ENCODE measurements around the gene UTP18.

UTP18 gene

DNA sequence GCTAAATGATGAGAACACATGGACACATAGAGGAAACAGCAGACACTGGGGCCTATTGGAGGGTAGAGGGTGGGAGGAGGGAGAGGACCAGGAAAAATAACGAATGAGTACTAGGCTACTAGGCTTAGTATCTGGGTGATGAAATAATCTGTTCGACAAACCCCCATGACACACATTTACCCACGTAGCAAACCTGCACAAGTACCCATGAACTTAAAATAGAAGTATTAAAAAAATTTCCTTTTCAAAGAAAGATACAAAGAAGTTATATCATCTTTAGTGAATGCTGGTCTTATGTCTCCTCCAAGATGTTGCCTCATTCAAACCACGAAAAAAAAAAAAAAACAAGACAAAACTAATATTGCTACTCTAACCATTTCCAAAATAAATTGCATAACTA lies 32.2 kb upstream of the UTP18 start:
- H4K20me1 ChIP-seq (ENCODE audit: insufficient read depth, low read length, poor library complexity, severe bottlenecking) = peaks cover 29% of the 10 kb centered on the region
- H3K9me3 ChIP-seq (ENCODE audit: insufficient read depth, low read depth, low read length) = no peaks in the 10 kb centered on the region
- H3K79me2 ChIP-seq (ENCODE audit: insufficient read depth, low read length) = peaks cover 69% of the 10 kb centered on the region
- H3K4me2 ChIP-seq (ENCODE audit: low read depth, low read length, poor library complexity, severe bottlenecking) = no peak overlapping the region
- H3K27me3 ChIP-seq (ENCODE audit: insufficient read depth, low read length, poor library complexity, severe bottlenecking) = no peaks in the 10 kb centered on the region
- peaks cover 16% of the 10 kb centered on the region; the same call in 1 of the 2 replicates for H3K36me3 ChIP-seq (ENCODE audit: insufficient read depth, low read length)
- peaks cover 16% of the 10 kb centered on the region for H3K4me1 ChIP-seq (ENCODE audit: insufficient read depth, low read length, poor library complexity, severe bottlenecking)
- H2AFZ ChIP-seq (ENCODE audit: low read length) = no peak overlapping the region
- H3F3A ChIP-seq (ENCODE audit: low read depth) = no peaks in the 10 kb centered on the region
- no peak overlapping the region for H3K9ac ChIP-seq (ENCODE audit: low read depth, low read length, poor library complexity, severe bottlenecking)
- H3K9me2 ChIP-seq (replicated peaks; ENCODE audit: low read depth, low read length) = no peaks in the 10 kb centered on the region
- no peak overlapping the region for H3K4me3 ChIP-seq (ENCODE audit: low read length, poor library complexity, severe bottlenecking)
- TF ChIP-seq EZH2phosphoT487 (IDR thresholded peaks at IDR 0.05; ENCODE audit: borderline replicate concordance) = no peak
- TF ChIP-seq, protein P1, sequence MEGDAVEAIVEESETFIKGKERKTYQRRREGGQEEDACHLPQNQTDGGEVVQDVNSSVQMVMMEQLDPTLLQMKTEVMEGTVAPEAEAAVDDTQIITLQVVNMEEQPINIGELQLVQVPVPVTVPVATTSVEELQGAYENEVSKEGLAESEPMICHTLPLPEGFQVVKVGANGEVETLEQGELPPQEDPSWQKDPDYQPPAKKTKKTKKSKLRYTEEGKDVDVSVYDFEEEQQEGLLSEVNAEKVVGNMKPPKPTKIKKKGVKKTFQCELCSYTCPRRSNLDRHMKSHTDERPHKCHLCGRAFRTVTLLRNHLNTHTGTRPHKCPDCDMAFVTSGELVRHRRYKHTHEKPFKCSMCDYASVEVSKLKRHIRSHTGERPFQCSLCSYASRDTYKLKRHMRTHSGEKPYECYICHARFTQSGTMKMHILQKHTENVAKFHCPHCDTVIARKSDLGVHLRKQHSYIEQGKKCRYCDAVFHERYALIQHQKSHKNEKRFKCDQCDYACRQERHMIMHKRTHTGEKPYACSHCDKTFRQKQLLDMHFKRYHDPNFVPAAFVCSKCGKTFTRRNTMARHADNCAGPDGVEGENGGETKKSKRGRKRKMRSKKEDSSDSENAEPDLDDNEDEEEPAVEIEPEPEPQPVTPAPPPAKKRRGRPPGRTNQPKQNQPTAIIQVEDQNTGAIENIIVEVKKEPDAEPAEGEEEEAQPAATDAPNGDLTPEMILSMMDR (conservative IDR thresholded peaks at IDR 0.05; ENCODE audit: low read length) = no peak

DNA sequence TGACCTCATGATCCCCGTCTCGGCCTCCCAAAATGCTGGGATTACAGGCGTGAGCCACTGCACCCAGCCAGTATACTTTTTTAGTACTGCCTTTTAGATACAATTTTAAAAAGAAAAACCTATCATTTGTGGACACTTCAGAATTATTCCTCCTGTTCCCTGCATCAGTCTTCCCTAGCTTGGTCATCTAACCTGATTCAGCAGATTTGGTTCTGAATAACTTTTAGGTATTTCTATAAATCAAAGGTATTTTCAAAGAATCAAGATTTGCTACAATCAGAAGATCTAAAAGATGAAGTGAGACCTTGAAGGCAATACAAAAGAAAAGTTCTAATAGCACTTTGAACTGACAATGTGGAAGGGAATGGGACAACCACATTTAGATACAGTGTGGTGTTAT lies 30.5 kb upstream of the UTP18 start:
- peaks cover 9% of the 10 kb centered on the region for H3K4me1 ChIP-seq (ENCODE audit: insufficient read depth, low read length, poor library complexity, severe bottlenecking)
- peaks cover 25% of the 10 kb centered on the region for H4K20me1 ChIP-seq (ENCODE audit: insufficient read depth, low read length, poor library complexity, severe bottlenecking)
- H3K9me2 ChIP-seq (replicated peaks; ENCODE audit: low read depth, low read length) = no peaks in the 10 kb centered on the region
- H3K79me2 ChIP-seq (ENCODE audit: insufficient read depth, low read length) = peaks cover 86% of the 10 kb centered on the region
- H3K9me3 ChIP-seq (ENCODE audit: insufficient read depth, low read depth, low read length) = no peaks in the 10 kb centered on the region
- no peak for TF ChIP-seq EZH2phosphoT487 (IDR thresholded peaks at IDR 0.05; ENCODE audit: borderline replicate concordance)
- TF ChIP-seq, protein P1 (conservative IDR thresholded peaks at IDR 0.05; ENCODE audit: low read length) = no peak
- no peaks in the 10 kb centered on the region for H3F3A ChIP-seq (ENCODE audit: low read depth)
- no peaks in the 10 kb centered on the region for H3K27me3 ChIP-seq (ENCODE audit: insufficient read depth, low read length, poor library complexity, severe bottlenecking)
- no peak overlapping the region for H3K4me3 ChIP-seq (ENCODE audit: low read length, poor library complexity, severe bottlenecking)
- no peak overlapping the region for H3K4me2 ChIP-seq (ENCODE audit: low read depth, low read length, poor library complexity, severe bottlenecking)
- H2AFZ ChIP-seq (ENCODE audit: low read length) = no peak overlapping the region
- H3K9ac ChIP-seq (ENCODE audit: low read depth, low read length, poor library complexity, severe bottlenecking) = no peak overlapping the region
- peaks cover 2% of the 10 kb centered on the region; the same call in 1 of the 2 replicates for H3K36me3 ChIP-seq (ENCODE audit: insufficient read depth, low read length)

DNA sequence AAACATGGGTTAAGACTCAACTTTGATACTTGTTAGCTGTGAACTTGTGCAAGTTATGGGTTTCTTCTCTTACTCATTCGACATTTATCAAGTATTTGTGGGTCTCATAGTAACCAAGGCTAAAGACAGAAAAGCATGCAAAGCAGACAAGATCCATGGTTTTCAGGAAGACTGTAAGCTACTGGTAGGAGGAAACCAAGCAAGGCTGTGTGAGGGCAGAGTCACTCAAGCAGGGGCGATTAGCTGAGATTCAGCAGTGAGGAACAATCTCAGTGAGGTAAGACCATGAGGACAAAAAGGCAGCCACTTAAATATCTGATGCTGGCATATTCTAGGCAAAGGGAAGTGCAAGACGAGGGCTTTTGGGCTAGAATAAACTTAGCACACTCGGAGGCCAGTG lies 30.0 kb upstream of the UTP18 start:
- no peak overlapping the region for H3K4me2 ChIP-seq (ENCODE audit: low read depth, low read length, poor library complexity, severe bottlenecking)
- TF ChIP-seq, protein P1 (conservative IDR thresholded peaks at IDR 0.05; ENCODE audit: low read length) = no peak
- TF ChIP-seq EZH2phosphoT487 (IDR thresholded peaks at IDR 0.05; ENCODE audit: borderline replicate concordance) = no peak
- H3K4me3 ChIP-seq (ENCODE audit: low read length, poor library complexity, severe bottlenecking) = no peak overlapping the region
- peaks cover 5% of the 10 kb centered on the region for H3K4me1 ChIP-seq (ENCODE audit: insufficient read depth, low read length, poor library complexity, severe bottlenecking)
- no peaks in the 10 kb centered on the region for H3K9me2 ChIP-seq (replicated peaks; ENCODE audit: low read depth, low read length)
- H3K79me2 ChIP-seq (ENCODE audit: insufficient read depth, low read length) = peaks cover 90% of the 10 kb centered on the region
- no peak overlapping the region for H2AFZ ChIP-seq (ENCODE audit: low read length)
- H3K27me3 ChIP-seq (ENCODE audit: insufficient read depth, low read length, poor library complexity, severe bottlenecking) = no peaks in the 10 kb centered on the region
- no peaks in the 10 kb centered on the region for H3F3A ChIP-seq (ENCODE audit: low read depth)
- H4K20me1 ChIP-seq (ENCODE audit: insufficient read depth, low read length, poor library complexity, severe bottlenecking) = peaks cover 22% of the 10 kb centered on the region
- H3K9ac ChIP-seq (ENCODE audit: low read depth, low read length, poor library complexity, severe bottlenecking) = no peak overlapping the region
- no peaks in the 10 kb centered on the region; the same call in 1 of the 2 replicates for H3K36me3 ChIP-seq (ENCODE audit: insufficient read depth, low read length)
- H3K9me3 ChIP-seq (ENCODE audit: insufficient read depth, low read depth, low read length) = no peaks in the 10 kb centered on the region
